RWPE2 (cell line): ENCODE results near the gene SPATS2.
A peak's percentile ranks its signal among the peaks of the same experiment; 100 is the strongest.

Experiments
- ATAC-seq: fragments of 200-7000 bp; cut with Tn5 transposase; 3 replicates; pipeline ENCODE4 v1.9.1; 2021; ENCODE audit warnings: low read depth
- DNase-seq: peaks from one replicate; pipeline ENCODE4 v3.0.0-alpha.2; 2020; ENCODE audit warnings: low spot score
- H3K27ac ChIP-seq: fragments of 450-650 bp; 2 replicates; pipeline ENCODE4 v1.5.1; 2017; ENCODE audit warnings: mild to moderate bottlenecking; ENCODE audit not compliant: poor library complexity, severe bottlenecking
- H3K27me3 ChIP-seq: fragments of 250-450 bp; sonication (Bioruptor Pico); 2 replicates; pipeline ENCODE4 v1.5.1; 2021; ENCODE audit warnings: mild to moderate bottlenecking, moderate library complexity; ENCODE audit not compliant: insufficient read depth, poor library complexity, severe bottlenecking
- H3K36me3 ChIP-seq: fragments of 250-450 bp; sonication (Bioruptor Pico); 2 replicates; pipeline ENCODE4 v1.5.1; 2020; ENCODE audit warnings: low read depth, mild to moderate bottlenecking, moderate library complexity
- H3K4me1 ChIP-seq: fragments of 250-450 bp; sonication (Bioruptor Pico); 2 replicates; pipeline ENCODE4 v1.5.1; 2021; ENCODE audit warnings: mild to moderate bottlenecking, moderate library complexity; ENCODE audit not compliant: insufficient read depth, poor library complexity, severe bottlenecking
- H3K4me3 ChIP-seq: fragments of 250-450 bp; sonication (Bioruptor Pico); 2 replicates; pipeline ENCODE4 v1.5.1; 2021; ENCODE audit warnings: mild to moderate bottlenecking, moderate library complexity; ENCODE audit not compliant: severe bottlenecking
- H3K9me3 ChIP-seq: fragments of 250-450 bp; sonication (Bioruptor Pico); 2 replicates; pipeline ENCODE4 v1.5.1; 2021; ENCODE audit warnings: mild to moderate bottlenecking, moderate library complexity; ENCODE audit not compliant: severe bottlenecking
- TF ChIP-seq, protein P1 (sequence below): fragments of 450-650 bp; IDR thresholded peaks from one replicate; pipeline ENCODE4 v1.5.1; 2017; ENCODE audit warnings: mild to moderate bottlenecking, moderate library complexity; ENCODE audit not compliant: poor library complexity, severe bottlenecking

The SPATS2 gene

DNA sequence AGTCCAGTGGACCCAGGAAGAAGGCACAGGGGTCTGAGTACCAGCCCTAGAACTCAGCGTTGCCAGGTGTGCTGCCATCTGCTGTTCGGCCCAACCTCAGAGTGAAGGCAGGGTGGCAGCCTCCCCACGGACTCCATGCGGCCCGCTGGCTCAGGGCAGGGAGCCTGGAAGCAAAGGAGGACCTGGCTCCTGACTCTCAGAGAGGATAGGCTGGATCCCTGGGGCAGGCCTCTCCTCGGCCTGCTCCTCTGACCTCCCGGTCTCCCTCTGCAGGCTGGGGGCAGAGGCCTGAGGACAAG, 190.6 kb downstream of the SPATS2 start:
- Histone ChIP-seq H3K36me3 (peaks cover 44% of the 10 kb centered on the region), H3K4me3 (no peak overlapping the region), H3K4me1 (no peaks in the 10 kb centered on the region), H3K27me3 (no peaks in the 10 kb centered on the region), H3K27ac (no peak overlapping the region), H3K9me3 (no peaks in the 10 kb centered on the region)
- ATAC-seq (peak; percentile 58; the same call in 2 of the 3 replicates), DNase-seq (no peak)
- TF ChIP-seq, protein P1, sequence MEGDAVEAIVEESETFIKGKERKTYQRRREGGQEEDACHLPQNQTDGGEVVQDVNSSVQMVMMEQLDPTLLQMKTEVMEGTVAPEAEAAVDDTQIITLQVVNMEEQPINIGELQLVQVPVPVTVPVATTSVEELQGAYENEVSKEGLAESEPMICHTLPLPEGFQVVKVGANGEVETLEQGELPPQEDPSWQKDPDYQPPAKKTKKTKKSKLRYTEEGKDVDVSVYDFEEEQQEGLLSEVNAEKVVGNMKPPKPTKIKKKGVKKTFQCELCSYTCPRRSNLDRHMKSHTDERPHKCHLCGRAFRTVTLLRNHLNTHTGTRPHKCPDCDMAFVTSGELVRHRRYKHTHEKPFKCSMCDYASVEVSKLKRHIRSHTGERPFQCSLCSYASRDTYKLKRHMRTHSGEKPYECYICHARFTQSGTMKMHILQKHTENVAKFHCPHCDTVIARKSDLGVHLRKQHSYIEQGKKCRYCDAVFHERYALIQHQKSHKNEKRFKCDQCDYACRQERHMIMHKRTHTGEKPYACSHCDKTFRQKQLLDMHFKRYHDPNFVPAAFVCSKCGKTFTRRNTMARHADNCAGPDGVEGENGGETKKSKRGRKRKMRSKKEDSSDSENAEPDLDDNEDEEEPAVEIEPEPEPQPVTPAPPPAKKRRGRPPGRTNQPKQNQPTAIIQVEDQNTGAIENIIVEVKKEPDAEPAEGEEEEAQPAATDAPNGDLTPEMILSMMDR = peak; percentile 53

DNA sequence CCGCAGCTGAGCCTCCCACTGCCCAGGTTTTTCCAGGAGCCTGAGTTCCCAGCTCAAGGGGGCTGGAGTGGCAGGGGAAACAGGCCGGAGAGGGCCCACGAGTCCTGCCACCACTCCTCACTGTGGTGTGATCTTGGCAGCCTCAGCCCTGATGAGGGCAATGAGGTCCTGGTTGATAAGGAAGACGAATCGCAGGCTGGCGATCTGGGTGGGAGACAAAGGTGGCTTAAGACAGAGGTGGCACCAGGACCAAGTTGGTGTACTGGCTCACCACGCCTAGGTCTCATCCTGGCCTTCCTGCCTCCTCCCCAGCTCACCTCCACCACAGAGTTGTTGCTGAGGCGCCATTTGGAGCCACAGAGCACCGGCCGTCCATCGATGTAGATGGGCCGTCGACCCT, 191.3 kb downstream of the SPATS2 start:
- no peaks in the 10 kb centered on the region for H3K9me3 ChIP-seq
- no peak for ATAC-seq
- no peak for DNase-seq
- H3K4me1 ChIP-seq = no peaks in the 10 kb centered on the region
- H3K27ac ChIP-seq = no peak overlapping the region
- no peak overlapping the region for H3K4me3 ChIP-seq
- TF ChIP-seq, protein P1 = no peak
- H3K36me3 ChIP-seq = peaks cover 49% of the 10 kb centered on the region
- no peaks in the 10 kb centered on the region for H3K27me3 ChIP-seq

DNA sequence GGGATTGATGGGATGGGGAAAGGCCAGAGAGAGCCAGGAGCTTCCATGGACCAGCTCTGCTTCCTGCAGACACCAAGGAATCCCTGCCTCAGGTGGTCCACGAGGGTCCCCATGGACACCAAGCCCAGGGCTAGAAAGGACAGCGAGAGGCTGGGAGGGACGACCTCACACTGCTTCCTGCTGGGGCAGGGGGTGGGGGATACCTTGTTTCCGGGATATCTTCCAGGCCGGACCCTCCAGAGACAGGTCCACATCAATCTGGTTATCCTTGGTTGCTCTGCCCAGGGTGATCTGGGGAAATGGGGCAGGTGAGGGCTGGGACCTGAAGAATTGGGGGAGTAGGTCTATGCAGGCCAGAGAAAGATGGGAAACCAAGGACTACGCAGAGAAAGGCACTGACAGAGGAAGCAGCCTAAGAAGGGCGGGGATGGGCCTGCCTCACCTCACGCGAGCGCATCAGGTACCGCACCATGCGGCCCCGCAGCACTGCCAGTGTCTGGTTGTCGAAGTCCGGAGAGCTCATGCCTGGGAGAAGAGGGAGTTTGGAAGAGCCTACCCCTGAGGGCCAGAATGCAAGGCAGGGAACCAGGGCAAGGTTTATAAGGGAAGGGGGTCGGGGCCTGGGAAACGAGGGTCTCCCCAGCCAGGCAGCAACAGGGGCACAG, 191.9 kb downstream of the SPATS2 start:
- Histone ChIP-seq H3K27me3 (no peaks in the 10 kb centered on the region), H3K27ac (no peak overlapping the region), H3K4me1 (no peaks in the 10 kb centered on the region), H3K4me3 (no peak overlapping the region), H3K36me3 (peaks cover 55% of the 10 kb centered on the region), H3K9me3 (no peaks in the 10 kb centered on the region)
- DNase-seq (no peak), ATAC-seq (no peak)
- TF ChIP-seq, protein P1 = no peak

DNA sequence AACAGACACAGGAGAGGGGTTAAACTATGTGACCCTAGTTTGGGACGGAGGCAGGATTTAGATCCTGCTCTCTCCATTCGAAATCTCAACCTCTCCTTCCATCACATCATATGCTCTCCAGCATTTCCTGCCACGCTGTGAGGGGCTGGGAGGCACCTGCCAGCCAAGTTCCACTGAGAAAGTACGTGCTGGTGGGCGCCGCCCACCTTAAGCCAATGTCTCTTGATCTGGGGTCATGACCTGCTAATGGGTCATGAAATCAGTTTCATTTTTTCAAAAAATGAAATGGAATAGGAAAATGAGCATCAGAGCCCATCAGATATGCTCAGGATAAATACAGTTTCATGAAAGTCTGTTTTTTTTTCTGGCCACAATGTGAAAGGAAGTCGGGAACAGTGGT, 193.4 kb downstream of the SPATS2 start:
- Histone ChIP-seq H3K4me1 (no peaks in the 10 kb centered on the region), H3K36me3 (peaks cover 70% of the 10 kb centered on the region), H3K9me3 (no peaks in the 10 kb centered on the region), H3K4me3 (no peak overlapping the region), H3K27me3 (no peaks in the 10 kb centered on the region), H3K27ac (no peak overlapping the region)
- TF ChIP-seq, protein P1 = no peak
- DNase-seq = no peak
- no peak for ATAC-seq

DNA sequence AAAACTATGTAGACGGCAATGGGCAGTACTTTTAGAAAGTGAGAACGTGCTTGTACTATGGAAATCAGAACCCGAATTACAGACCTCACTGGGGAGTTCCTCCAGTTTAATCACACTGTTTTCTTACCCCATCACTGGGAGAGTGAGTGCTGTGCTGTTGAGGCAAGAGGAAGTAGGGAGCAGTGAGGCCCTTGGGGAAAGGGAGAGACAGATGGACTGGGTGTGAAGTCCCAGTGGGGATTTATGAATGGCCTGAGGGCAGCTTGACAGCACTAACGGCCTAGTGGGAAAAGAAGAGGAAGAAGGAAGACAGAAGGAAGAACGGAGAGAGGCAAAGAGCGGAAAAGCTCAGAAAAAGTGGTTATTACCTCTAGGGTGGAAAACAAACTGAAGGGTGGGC, 195.0 kb downstream of the SPATS2 start:
- TF ChIP-seq, protein P1 = no peak
- no peak for DNase-seq
- Histone ChIP-seq H3K4me1 (no peaks in the 10 kb centered on the region), H3K27ac (no peak overlapping the region), H3K9me3 (no peaks in the 10 kb centered on the region), H3K4me3 (no peak overlapping the region), H3K36me3 (peaks cover 73% of the 10 kb centered on the region), H3K27me3 (no peaks in the 10 kb centered on the region)
- no peak for ATAC-seq
